MV-4-11 (cell line): Measurements from ENCODE around the gene NAAA.
"Not testable (repeated sequence)": the region's sequence is repeated elsewhere in the genome, so short reads cannot be mapped to it uniquely, and the experiment has no call there.

Source experiments
- DNase-seq: peaks from one replicate; lab custom pipeline; 2025; lab: John Stamatoyannopoulos, UW

NAAA gene

GRCh38 chr4:75919920-75920319 is 20.9 kb downstream of the NAAA start:
- DNase-seq: no peak

- peak; percentile 15 for DNase-seq
Measured at GRCh38 chr4:75916091-75916661, 24.6 kb downstream of the NAAA start.

- DNase-seq: no peak
Measured at GRCh38 chr4:75912968-75913367, 27.8 kb downstream of the NAAA start.

- not testable (repeated sequence) for DNase-seq
Measured at GRCh38 chr4:75910831-75911230, 30.0 kb downstream of the NAAA start.

GRCh38 chr4:75909405-75909804 is 31.4 kb downstream of the NAAA start:
- DNase-seq: peak; percentile 4

- peak; percentile 83 for DNase-seq
Measured at GRCh38 chr4:75908555-75908954, 32.3 kb downstream of the NAAA start.

GRCh38 chr4:75907966-75908365 is 32.8 kb downstream of the NAAA start:
- DNase-seq: peak; percentile 97

GRCh38 chr4:75904076-75904475 is 36.7 kb downstream of the NAAA start:
- no peak for DNase-seq

- no peak for DNase-seq
Measured at GRCh38 chr4:75902352-75902751, 38.5 kb downstream of the NAAA start, which contains the start of gene PPEF2. Gene PPEF2, minus strand, starts transcription at chr4:75902452. Its CDS starts 6,127 bp downstream, at chr4:75896325.

- DNase-seq: no peak
Measured at GRCh38 chr4:75898536-75898935, 42.3 kb downstream of the NAAA start.

- DNase-seq: peak; percentile 4
Measured at GRCh38 chr4:75895744-75896314, 45.0 kb downstream of the NAAA start.

GRCh38 chr4:75892508-75892907 is 48.3 kb downstream of the NAAA start:
- no peak for DNase-seq

GRCh38 chr4:75891611-75892010 is 49.2 kb downstream of the NAAA start:
- no peak for DNase-seq

- DNase-seq: no peak
Measured at GRCh38 chr4:75889537-75890199, 51.1 kb downstream of the NAAA start.

GRCh38 chr4:75886104-75886503 is 54.7 kb downstream of the NAAA start:
- DNase-seq: no peak

GRCh38 chr4:75881476-75881875 is 59.3 kb downstream of the NAAA start:
- no peak for DNase-seq

- no peak for DNase-seq
Measured at GRCh38 chr4:75880278-75880677, 60.5 kb downstream of the NAAA start.

- no peak for DNase-seq
Measured at GRCh38 chr4:75878246-75878756, 62.5 kb downstream of the NAAA start.

- DNase-seq: no peak
Measured at GRCh38 chr4:75876218-75876617, 64.6 kb downstream of the NAAA start.

GRCh38 chr4:75869100-75869499 is 71.7 kb downstream of the NAAA start:
- DNase-seq: no peak

- DNase-seq: no peak
Measured at GRCh38 chr4:75867130-75867529, 73.7 kb downstream of the NAAA start.
